Fibroblast of lung (primary cell): ENCODE results near the gene RAB13. TPM values are rescaled to one million over a fixed set of nuclear protein-coding genes. Genes with fewer than 3 reads are reported as not detected.

Experiments used
- DNase-seq, 2 donors: peaks; one replicate each; pipeline versions ENCODE4 v3.0.0 to v3.0.0-alpha.2; 2010; ENCODE audit warnings: low read depth in 2 of 2
- H2AFZ ChIP-seq: 2 replicates; pipeline ENCODE4 v1.5.1; 2012; ENCODE audit warnings: low read length, control low read depth, inconsistent platforms
- H3K27ac ChIP-seq: 2 replicates; pipeline ENCODE4 v1.5.1; 2011; ENCODE audit warnings: low read length, control low read depth; ENCODE audit not compliant: insufficient read depth
- H3K27me3 ChIP-seq: 2 replicates; pipeline ENCODE4 v1.5.1; 2011; ENCODE audit warnings: mild to moderate bottlenecking, low read length; ENCODE audit not compliant: control insufficient read depth, insufficient read depth
- H3K36me3 ChIP-seq: 2 replicates; pipeline ENCODE4 v1.5.1; 2011; ENCODE audit warnings: low read length; ENCODE audit not compliant: control insufficient read depth, insufficient read depth
- H3K4me1 ChIP-seq: 2 replicates; pipeline ENCODE4 v1.5.1; 2011; ENCODE audit warnings: low read length; ENCODE audit not compliant: control insufficient read depth, insufficient read depth; ENCODE audit errors: extremely low read depth
- H3K4me2 ChIP-seq: 2 replicates; pipeline ENCODE4 v1.5.1; 2011; ENCODE audit warnings: low read length, control low read depth; ENCODE audit not compliant: insufficient read depth; ENCODE audit errors: extremely low read depth
- H3K4me3 ChIP-seq, 4 experiments: fragments of 200-600 bp in 1 of 4; sonication (generic) in 1 of 4; replicated peaks in 1 of 4; 2 replicates each; pipeline ENCODE4 v1.5.1; 2011 to 2016; ENCODE audit warnings: low read length in 4 of 4, low read depth in 3 of 4, mild to moderate bottlenecking in 3 of 4, control low read depth in 2 of 4, inconsistent platforms in 1 of 4, mixed read lengths in 1 of 4; ENCODE audit not compliant: insufficient read depth in 1 of 4; ENCODE audit errors: control extremely low read depth in 1 of 4
- H3K79me2 ChIP-seq: 2 replicates; pipeline ENCODE4 v1.5.1; 2012; ENCODE audit warnings: mild to moderate bottlenecking, low read length, inconsistent platforms; ENCODE audit not compliant: control insufficient read depth, insufficient read depth
- H3K9ac ChIP-seq: 2 replicates; pipeline ENCODE4 v1.5.1; 2011; ENCODE audit warnings: mild to moderate bottlenecking, low read length, control low read depth; ENCODE audit not compliant: insufficient read depth
- H3K9me3 ChIP-seq: 2 replicates; pipeline ENCODE4 v1.5.1; 2012; ENCODE audit warnings: low read depth, low read length; ENCODE audit not compliant: control insufficient read depth, insufficient read depth
- H4K20me1 ChIP-seq: 2 replicates; pipeline ENCODE4 v1.5.1; 2011; ENCODE audit warnings: low read length; ENCODE audit not compliant: control insufficient read depth, insufficient read depth; ENCODE audit errors: extremely low read depth
- EZH2 ChIP-seq: IDR thresholded peaks from 2 replicates; pipeline ENCODE4 v1.5.1; 2012; ENCODE audit warnings: low read length, control low read depth, mild to moderate bottlenecking; ENCODE audit errors: missing control alignments
- polyA plus RNA-seq, 2 donors: library from polyadenylated mRNA; depleted of rRNA in 1 of 2; stranded (reverse) in 1 of 2; unstranded in 1 of 2; fragments of >200 nt; gene quantifications; 2 replicates each; pipeline ENCODE4 v1.2.1, GENCODE V29; 2011 to 2012; ENCODE audit warnings: missing spikeins in 1 of 2
- total RNA-seq: library from RNA; depleted of rRNA; stranded (reverse); fragments of >200 nt; gene quantifications from 2 replicates; pipeline ENCODE4 v1.2.1, GENCODE V29; 2014
- TF ChIP-seq, protein P1 (sequence below), 2 donors: IDR thresholded peaks in 1 of 2; conservative IDR thresholded peaks in 1 of 2; 1 replicate in 1 of 2; 2 replicates in 1 of 2; pipeline ENCODE4 v1.5.1; 2011 to 2012; ENCODE audit warnings: low read length in 2 of 2, control low read depth in 1 of 2, inconsistent platforms in 1 of 2, low read depth in 1 of 2, mild to moderate bottlenecking in 1 of 2

The RAB13 gene
- total and polyA plus RNA-seq, 2 donors (not counting 1 experiment from before 2014, with no cell fraction given) = 86.2 to 126 TPM

DNA sequence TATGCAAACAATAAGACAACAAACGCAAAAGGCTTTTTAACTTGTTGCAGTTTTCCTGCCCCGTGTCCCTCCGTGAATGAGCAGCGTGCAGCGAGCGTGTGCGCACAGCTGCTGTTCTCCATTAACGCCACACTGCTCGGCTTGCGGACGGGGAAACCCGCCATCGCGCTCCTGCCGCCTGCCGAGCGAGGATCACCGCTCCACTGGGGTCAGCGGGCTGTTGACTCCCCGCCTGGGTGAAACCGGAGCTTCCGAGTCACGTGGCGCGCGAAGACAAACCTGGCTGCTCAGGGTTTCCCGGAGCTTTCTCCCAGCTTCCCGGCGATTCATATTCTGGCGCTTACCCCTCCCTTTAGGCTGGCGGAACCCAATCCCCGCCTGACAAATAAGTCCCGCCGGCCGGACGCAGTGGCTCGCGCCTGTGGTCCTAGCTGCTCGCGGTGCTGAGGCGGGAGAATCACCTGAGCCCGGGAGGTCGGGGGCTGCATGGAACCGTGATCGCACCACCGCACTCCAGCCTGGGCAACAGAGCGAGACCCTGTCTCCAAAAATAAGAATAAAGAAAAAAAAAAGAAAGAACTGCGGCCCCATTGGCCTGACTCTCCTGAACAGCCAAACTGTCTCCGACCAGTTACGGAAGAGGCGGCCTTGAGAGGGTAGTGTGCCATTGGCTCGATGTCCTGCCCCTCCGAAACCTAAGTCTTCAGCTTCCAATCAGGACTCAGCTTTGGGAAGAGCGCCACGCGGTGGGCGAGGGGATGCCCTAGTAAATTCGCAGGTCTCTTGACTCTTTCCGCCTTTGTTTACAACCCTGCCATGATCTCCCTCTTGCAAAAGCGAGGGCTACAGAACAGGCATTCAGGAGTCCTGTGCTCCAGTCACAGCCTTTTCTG is 18.8 kb downstream of the RAB13 start, which contains the start of gene CREB3L4:
Gene CREB3L4 (plus strand): TSS at position 796 of the 893 bp plus-strand sequence. CDS start 624 bp downstream, outside the sequence.
- Histone ChIP-seq H3K4me2 (peak within 1 kb of the TSS; percentile 99), H3K4me1 (peaks cover 13% of the 10 kb centered on the region), H3K27me3 (no peaks in the 10 kb centered on the region), H2AFZ (peak within 1 kb of the TSS; percentile 92), H3K9me3 (no peaks in the 10 kb centered on the region), H4K20me1 (no peaks in the 10 kb centered on the region), H3K27ac (peak within 1 kb of the TSS; percentile 80), H3K4me3 (peak within 1 kb of the TSS; percentile 62 to 90 (median 81)), H3K9ac (peak within 1 kb of the TSS; percentile 75), H3K36me3 (no peaks in the 10 kb centered on the region), H3K79me2 (peaks cover 7% of the 10 kb centered on the region)
- peak; percentile 99 to 100 for DNase-seq
- TF ChIP-seq, protein P1, sequence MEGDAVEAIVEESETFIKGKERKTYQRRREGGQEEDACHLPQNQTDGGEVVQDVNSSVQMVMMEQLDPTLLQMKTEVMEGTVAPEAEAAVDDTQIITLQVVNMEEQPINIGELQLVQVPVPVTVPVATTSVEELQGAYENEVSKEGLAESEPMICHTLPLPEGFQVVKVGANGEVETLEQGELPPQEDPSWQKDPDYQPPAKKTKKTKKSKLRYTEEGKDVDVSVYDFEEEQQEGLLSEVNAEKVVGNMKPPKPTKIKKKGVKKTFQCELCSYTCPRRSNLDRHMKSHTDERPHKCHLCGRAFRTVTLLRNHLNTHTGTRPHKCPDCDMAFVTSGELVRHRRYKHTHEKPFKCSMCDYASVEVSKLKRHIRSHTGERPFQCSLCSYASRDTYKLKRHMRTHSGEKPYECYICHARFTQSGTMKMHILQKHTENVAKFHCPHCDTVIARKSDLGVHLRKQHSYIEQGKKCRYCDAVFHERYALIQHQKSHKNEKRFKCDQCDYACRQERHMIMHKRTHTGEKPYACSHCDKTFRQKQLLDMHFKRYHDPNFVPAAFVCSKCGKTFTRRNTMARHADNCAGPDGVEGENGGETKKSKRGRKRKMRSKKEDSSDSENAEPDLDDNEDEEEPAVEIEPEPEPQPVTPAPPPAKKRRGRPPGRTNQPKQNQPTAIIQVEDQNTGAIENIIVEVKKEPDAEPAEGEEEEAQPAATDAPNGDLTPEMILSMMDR (conservative IDR thresholded peaks at IDR 0.05 in 1 of 2, IDR thresholded peaks at IDR 0.05 in 1 of 2; ENCODE audit: low read depth in 1 of 2, low read length in 2 of 2) = peak; percentile 29 to 55
- no peak for TF ChIP-seq EZH2

DNA sequence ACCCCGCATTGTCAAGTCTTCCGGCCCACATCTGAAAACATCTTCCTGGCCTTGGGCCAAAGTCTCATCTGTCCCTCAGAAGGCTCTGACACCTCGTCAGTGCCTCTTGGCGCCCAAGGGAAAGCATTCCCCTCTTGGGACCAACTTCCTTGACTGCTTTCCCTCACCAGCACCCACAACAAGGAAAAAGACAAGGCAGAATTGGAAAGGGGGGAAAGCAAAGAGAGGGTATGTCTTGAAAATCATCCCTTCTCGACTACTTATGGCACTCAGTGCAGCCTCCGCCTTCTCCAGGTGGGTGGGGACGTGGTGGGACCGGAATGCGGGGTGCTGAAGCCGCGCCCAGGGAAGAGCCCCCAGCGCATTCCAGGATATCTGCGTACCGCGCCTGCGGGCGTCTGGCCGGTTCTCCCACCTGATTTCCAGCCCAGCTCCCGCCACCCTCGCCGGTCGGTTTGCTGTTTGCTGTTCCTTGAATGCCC is 22.2 kb downstream of the RAB13 start:
- peaks cover 20% of the 10 kb centered on the region for H3K4me1 ChIP-seq
- H3K79me2 ChIP-seq = peaks cover 12% of the 10 kb centered on the region
- peak overlapping the region; percentile 72 to 88 (median 78) for H3K4me3 ChIP-seq
- no peaks in the 10 kb centered on the region for H3K9me3 ChIP-seq
- H3K27ac ChIP-seq = peak overlapping the region; percentile 91
- peak overlapping the region; percentile 88 for H3K9ac ChIP-seq
- peak overlapping the region; percentile 75 for H2AFZ ChIP-seq
- no peaks in the 10 kb centered on the region for H3K27me3 ChIP-seq
- DNase-seq = peak in 1 of 2 donors; percentile 72
- peak overlapping the region; percentile 99 for H3K4me2 ChIP-seq
- no peak for TF ChIP-seq EZH2
- TF ChIP-seq, protein P1 (conservative IDR thresholded peaks at IDR 0.05 in 1 of 2, IDR thresholded peaks at IDR 0.05 in 1 of 2; ENCODE audit: low read depth in 1 of 2, low read length in 2 of 2) = no peak
- H4K20me1 ChIP-seq = no peaks in the 10 kb centered on the region
- H3K36me3 ChIP-seq = peaks cover 4% of the 10 kb centered on the region
